Natural killer cell (primary cell): ENCODE measurements around the gene HCK. TPM values are rescaled to one million over a fixed set of nuclear protein-coding genes. Genes with fewer than 3 reads are reported as not detected.

Source experiments
- ATAC-seq, 3 donors: fragments of 150-1000 bp in 2 of 3; fragments of 200-7000 bp in 1 of 3; cut with Tn5 transposase; 1 replicate in 1 of 3; 2 replicates in 2 of 3; pipeline ENCODE4 v1.10.0; 2021; ENCODE audit warnings: mild to moderate bottlenecking in 2 of 3, moderate library complexity in 2 of 3
- DNase-seq, 2 donors: peaks; one replicate each; pipeline versions ENCODE4 v3.0.0 to v3.0.0-alpha.2; 2013 to 2021; ENCODE audit warnings: mixed read lengths in 1 of 2
- H3K27ac ChIP-seq: one replicate; pipeline ENCODE4 v1.5.1; 2013; ENCODE audit warnings: mild to moderate bottlenecking, low read length
- H3K27me3 ChIP-seq: one replicate; pipeline ENCODE4 v1.6.1; 2013; ENCODE audit warnings: low read length; ENCODE audit not compliant: control insufficient read depth, insufficient read depth
- H3K36me3 ChIP-seq: one replicate; pipeline ENCODE4 v1.6.1; 2013; ENCODE audit warnings: low read length; ENCODE audit not compliant: control insufficient read depth, insufficient read depth
- H3K4me1 ChIP-seq: one replicate; pipeline ENCODE4 v1.6.1; 2013; ENCODE audit warnings: low read length; ENCODE audit not compliant: control insufficient read depth, insufficient read depth
- H3K4me3 ChIP-seq: one replicate; pipeline ENCODE4 v1.5.1; 2013; ENCODE audit warnings: low read length
- H3K9me3 ChIP-seq: one replicate; pipeline ENCODE4 v1.6.1; 2013; ENCODE audit warnings: low read length; ENCODE audit not compliant: control insufficient read depth, insufficient read depth
- H3K27ac Mint-ChIP-seq, 2 donors: one replicate each; pipeline ENCODE4 v1.8.0; 2022; ENCODE audit warnings: mild to moderate bottlenecking in 2 of 2, mixed read lengths in 2 of 2, moderate library complexity in 1 of 2
- H3K27me3 Mint-ChIP-seq, 2 donors: one replicate each; pipeline ENCODE4 v1.8.0; 2022; ENCODE audit warnings: low read depth in 2 of 2, mixed read lengths in 2 of 2
- H3K36me3 Mint-ChIP-seq: one replicate; pipeline ENCODE4 v1.8.0; 2022; ENCODE audit warnings: mixed read lengths
- H3K4me1 Mint-ChIP-seq, 2 donors: one replicate each; pipeline ENCODE4 v1.8.0; 2022; ENCODE audit warnings: mixed read lengths in 2 of 2
- H3K4me3 Mint-ChIP-seq: one replicate; pipeline ENCODE4 v1.8.0; 2022; ENCODE audit warnings: mild to moderate bottlenecking, moderate library complexity, mixed read lengths
- H3K9me3 Mint-ChIP-seq, 2 donors: one replicate each; pipeline ENCODE4 v1.8.0; 2022; ENCODE audit warnings: mixed read lengths in 2 of 2
- CTCF ChIP-seq: fragments of 200-600 bp; IDR thresholded peaks from one replicate; pipeline ENCODE4 v1.8.0; 2022; ENCODE audit warnings: antibody characterized with exemption
- WGBS: methylation state at CpG from one replicate; pipeline ENCODE4 v1.1.7; 2013; ENCODE audit warnings: missing lambda C conversion rate; ENCODE audit not compliant: insufficient coverage; 5-methylcytosine and 5-hydroxymethylcytosine counted together
- intact Hi-C: fragments of 100-400 bp; cut with micrococcal nuclease; formaldehyde crosslinking; loops from one replicate; pipeline ENCODE4 v1.14.2; 2022
- total RNA-seq, 4 donors: library from RNA; stranded (reverse); fragments of 120-200 nt in 1 of 4; gene quantifications; one replicate each; pipeline versions ENCODE4 v1.2.3 to v1.2.4, GENCODE V29; 2013 to 2022

The HCK gene
- total RNA-seq, 3 donors from 2014 or later (not counting 1 experiment from before 2014, with no cell fraction given): 6.3 to 31.6 (median 12.4) TPM

DNA sequence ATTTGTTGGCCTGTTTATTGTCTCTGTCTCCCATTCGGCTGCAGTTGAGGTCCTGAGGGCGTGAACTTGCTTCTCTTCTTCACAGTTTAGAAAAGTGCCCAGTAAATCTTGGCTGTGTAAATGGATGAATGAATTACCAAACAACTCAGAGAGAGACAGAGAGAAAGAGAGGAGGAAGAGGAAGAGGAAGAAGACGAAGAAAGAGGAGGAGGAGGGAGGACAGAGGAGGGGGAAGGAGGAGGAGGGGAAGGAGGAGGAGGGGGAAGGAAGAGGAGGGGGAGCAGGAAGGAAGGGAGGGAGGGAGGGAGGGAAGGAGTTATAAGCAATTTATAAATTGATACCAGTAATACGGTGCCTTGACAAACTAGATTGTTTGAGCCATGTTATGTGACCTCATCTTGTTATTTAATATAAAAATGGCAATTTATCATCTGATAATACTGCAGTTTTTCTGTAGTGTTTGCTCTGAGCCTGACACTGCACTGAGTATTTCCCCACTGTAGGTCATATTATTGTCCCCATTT is 18.7 kb downstream of the HCK start:
- Histone ChIP-seq H3K36me3 (no peaks in the 10 kb centered on the region), H3K4me3 (no peak overlapping the region), H3K4me1 (peaks cover 6% of the 10 kb centered on the region), H3K27ac (no peak overlapping the region), H3K27me3 (no peaks in the 10 kb centered on the region), H3K9me3 (no peaks in the 10 kb centered on the region)
- no peaks in the 10 kb centered on the region for H3K36me3 Mint-ChIP-seq
- intact Hi-C loops: no loop called here
- no peaks in the 10 kb centered on the region for H3K4me1 Mint-ChIP-seq
- no peak overlapping the region for H3K4me3 Mint-ChIP-seq
- ATAC-seq (no peak), DNase-seq (no peak)
- no peaks in the 10 kb centered on the region for H3K9me3 Mint-ChIP-seq
- WGBS: 61% methylated on average over 4 of the region's 4 CpGs
- no peak overlapping the region for H3K27ac Mint-ChIP-seq
- no peak for TF ChIP-seq CTCF
- peaks cover 0 to 9% of the 10 kb centered on the region in 2 donors for H3K27me3 Mint-ChIP-seq

- Mint-ChIP-seq H3K36me3 (no peaks in the 10 kb centered on the region), H3K4me3 (no peak overlapping the region), H3K9me3 (no peaks in the 10 kb centered on the region), H3K27me3 (peaks cover 3 to 9% of the 10 kb centered on the region in 2 donors), H3K4me1 (no peaks in the 10 kb centered on the region), H3K27ac (no peak overlapping the region)
- Histone ChIP-seq H3K4me1 (peaks cover 6% of the 10 kb centered on the region), H3K36me3 (no peaks in the 10 kb centered on the region), H3K9me3 (no peaks in the 10 kb centered on the region), H3K27me3 (no peaks in the 10 kb centered on the region), H3K27ac (no peak overlapping the region), H3K4me3 (no peak overlapping the region)
- no peak for DNase-seq
- intact Hi-C loops: no loop called here
- no peak for TF ChIP-seq CTCF
- WGBS: 87% methylated on average over 17 of the region's 17 CpGs
- no peak for ATAC-seq
Measured at GRCh38 chr20:32071395-32072167, 19.5 kb downstream of the HCK start.

DNA sequence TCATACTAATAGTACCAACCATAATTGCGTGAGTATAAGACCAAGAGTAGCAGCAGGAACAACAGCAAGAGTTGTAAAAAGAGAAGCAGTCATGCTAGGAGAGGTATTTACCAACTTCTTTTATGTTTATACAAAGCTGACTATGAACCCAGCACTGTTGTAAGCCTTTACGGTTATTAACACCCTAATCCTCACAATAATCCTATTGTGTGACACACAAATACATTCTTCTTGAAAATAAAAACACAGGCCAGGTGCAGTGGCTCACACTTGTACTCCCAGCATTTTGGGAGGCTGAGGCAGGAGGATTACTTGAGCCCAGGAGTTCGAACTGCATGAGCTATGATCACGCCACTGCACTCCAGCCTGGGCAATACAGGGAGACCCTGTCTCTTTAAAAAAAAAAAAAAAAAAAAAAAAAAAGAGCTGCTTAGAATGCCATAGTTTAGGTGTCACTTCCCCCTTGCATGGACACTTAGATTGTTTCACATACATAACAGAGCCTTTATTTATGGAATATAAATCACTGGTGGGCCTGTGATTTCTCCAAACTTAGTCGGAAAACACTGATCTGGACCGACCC is 20.2 kb downstream of the HCK start:
- H3K27ac ChIP-seq: no peak overlapping the region
- H3K4me3 Mint-ChIP-seq: no peak overlapping the region
- H3K27ac Mint-ChIP-seq: no peak overlapping the region
- no peaks in the 10 kb centered on the region for H3K27me3 ChIP-seq
- no peaks in the 10 kb centered on the region for H3K4me1 Mint-ChIP-seq
- DNase-seq (no peak), ATAC-seq (no peak)
- H3K4me1 ChIP-seq: peaks cover 6% of the 10 kb centered on the region
- no peaks in the 10 kb centered on the region for H3K36me3 Mint-ChIP-seq
- peaks cover 3 to 4% of the 10 kb centered on the region in 2 donors for H3K27me3 Mint-ChIP-seq
- TF ChIP-seq CTCF: no peak
- 98% methylated on average over 6 of the region's 6 CpGs for WGBS
- no peaks in the 10 kb centered on the region for H3K36me3 ChIP-seq
- no peak overlapping the region for H3K4me3 ChIP-seq
- no peaks in the 10 kb centered on the region for H3K9me3 Mint-ChIP-seq
- intact Hi-C loops: no loop called here
- no peaks in the 10 kb centered on the region for H3K9me3 ChIP-seq
